HEK293T (cell line): ENCODE data around the gene ARID2.

ENCODE experiments used
- CTCF ChIA-PET: fragments of 350-600 bp; formaldehyde crosslinking; extraction: SDS; loops from one replicate; lab custom pipeline; 2021; ENCODE audit warnings: antibody characterized with exemption, inconsistent platforms; lab: Yijun Ruan, JAX
- POLR2A ChIA-PET: fragments of 350-600 bp; formaldehyde crosslinking; extraction: SDS; loops from one replicate; lab custom pipeline; 2020; ENCODE audit warnings: antibody characterized with exemption, inconsistent platforms; lab: Yijun Ruan, JAX
- DNase-seq: peaks from one replicate; pipeline ENCODE4 v3.0.0; 2012; ENCODE audit warnings: mixed read lengths; ENCODE audit errors: extremely low spot score
- ARNT ChIP-seq: fragments of 450-650 bp; IDR thresholded peaks from 2 replicates; pipeline ENCODE4 v1.6.1; 2017; ENCODE audit warnings: mild to moderate bottlenecking
- BHLHE40 ChIP-seq: fragments of 450-650 bp; IDR thresholded peaks from 2 replicates; pipeline ENCODE4 v1.6.1; 2016; ENCODE audit warnings: mild to moderate bottlenecking, moderate library complexity, borderline replicate concordance
- CTBP1 ChIP-seq: fragments of 450-650 bp; IDR thresholded peaks from 2 replicates; pipeline ENCODE4 v1.6.1; 2016; ENCODE audit warnings: borderline replicate concordance
- ELF4 ChIP-seq: fragments of 450-650 bp; IDR thresholded peaks from 2 replicates; pipeline ENCODE4 v1.6.1; 2017; ENCODE audit warnings: antibody characterized with exemption
- FOXA1 ChIP-seq: fragments of 450-650 bp; IDR thresholded peaks from 2 replicates; pipeline ENCODE4 v1.6.1; 2016; ENCODE audit warnings: mild to moderate bottlenecking
- FOXK2 ChIP-seq: fragments of 450-650 bp; IDR thresholded peaks from 2 replicates; pipeline ENCODE4 v1.6.1; 2016; ENCODE audit warnings: mild to moderate bottlenecking
- FOXM1 ChIP-seq: fragments of 450-650 bp; IDR thresholded peaks from 2 replicates; pipeline ENCODE4 v1.6.1; 2017; ENCODE audit warnings: mild to moderate bottlenecking, borderline replicate concordance
- HDGF ChIP-seq: fragments of 450-650 bp; IDR thresholded peaks from 2 replicates; pipeline ENCODE4 v1.6.1; 2017; ENCODE audit warnings: antibody characterized with exemption, borderline replicate concordance
- L3MBTL2 ChIP-seq: fragments of 450-650 bp; conservative IDR thresholded peaks from 2 replicates; pipeline ENCODE4 v1.6.1; 2016; ENCODE audit warnings: mild to moderate bottlenecking
- LEF1 ChIP-seq: fragments of 450-650 bp; IDR thresholded peaks from 2 replicates; pipeline ENCODE4 v1.6.1; 2017; ENCODE audit warnings: mild to moderate bottlenecking, borderline replicate concordance
- NFRKB ChIP-seq: fragments of 450-650 bp; IDR thresholded peaks from 2 replicates; pipeline ENCODE4 v1.6.1; 2016; ENCODE audit warnings: mild to moderate bottlenecking, moderate library complexity
- PKNOX1 ChIP-seq: fragments of 450-650 bp; IDR thresholded peaks from 2 replicates; pipeline ENCODE4 v1.6.1; 2016
- SP1 ChIP-seq: fragments of 450-650 bp; IDR thresholded peaks from 2 replicates; pipeline ENCODE4 v1.6.1; 2017
- SUZ12 ChIP-seq: fragments of 450-650 bp; IDR thresholded peaks from 2 replicates; pipeline ENCODE4 v1.6.1; 2016; ENCODE audit warnings: mild to moderate bottlenecking
- TARDBP ChIP-seq: fragments of 450-650 bp; IDR thresholded peaks from 2 replicates; pipeline ENCODE4 v1.6.1; 2016
- ZNF384 ChIP-seq: fragments of 450-650 bp; IDR thresholded peaks from 2 replicates; pipeline ENCODE4 v1.6.1; 2016

The ARID2 gene

GRCh38 chr12:45773747-45774146 lies 44.2 kb downstream of the ARID2 start:
- POLR2A ChIA-PET, result no interaction called here
- CTCF ChIA-PET, result no interaction called here
- DNase-seq, result no peak
- TF ChIP-seq L3MBTL2, result no peak
- TF ChIP-seq ARNT, result no peak
- no peak for TF ChIP-seq BHLHE40
- TF ChIP-seq PKNOX1, result no peak
- TF ChIP-seq SP1, result no peak
- TF ChIP-seq ELF4, result no peak
- TF ChIP-seq CTBP1, result no peak

- CTCF ChIA-PET, result no interaction called here
- no peak for TF ChIP-seq CTBP1
- no peak for TF ChIP-seq PKNOX1
- TF ChIP-seq BHLHE40, result no peak
- no peak for TF ChIP-seq FOXK2
- TF ChIP-seq NFRKB, result no peak
- no peak for TF ChIP-seq ARNT
- POLR2A ChIA-PET, result no interaction called here
- no peak for DNase-seq
Measured at GRCh38 chr12:45774508-45775162, 45.1 kb downstream of the ARID2 start.

GRCh38 chr12:45775465-45775864 lies 46.0 kb downstream of the ARID2 start:
- POLR2A ChIA-PET, result no interaction called here
- TF ChIP-seq LEF1 (no peak), SUZ12 (no peak), L3MBTL2 (no peak), NFRKB (no peak), FOXA1 (no peak), FOXK2 (no peak), CTBP1 (no peak), PKNOX1 (no peak), ARNT (no peak), TARDBP (no peak)
- no peak for DNase-seq
- CTCF ChIA-PET, result interaction anchor here (1.3 kb wide), 1 partner anchor 46 kb away, joined by 3 read pairs; the partner anchor contains the start of gene ARID2

GRCh38 chr12:45775964-45776363 lies 46.5 kb downstream of the ARID2 start:
- ChIA-PET CTCF (interaction anchor here (1.3 kb wide), 1 partner anchor 46 kb away, joined by 3 read pairs; the partner anchor contains the start of gene ARID2), POLR2A (no interaction called here)
- DNase-seq, result no peak
- TF ChIP-seq CTBP1 (no peak), FOXA1 (no peak), FOXK2 (no peak), ELF4 (no peak), LEF1 (no peak), SUZ12 (no peak), FOXM1 (no peak), NFRKB (no peak), L3MBTL2 (no peak), TARDBP (no peak), ARNT (no peak), ZNF384 (no peak), BHLHE40 (no peak), SP1 (no peak), PKNOX1 (no peak), HDGF (no peak)

- ChIA-PET POLR2A (no interaction called here), CTCF (no interaction called here)
Measured at GRCh38 chr12:45779936-45780335, 50.4 kb downstream of the ARID2 start.

GRCh38 chr12:45781080-45781479 lies 51.6 kb downstream of the ARID2 start:
- DNase-seq, result no peak
- TF ChIP-seq LEF1, result no peak
- TF ChIP-seq PKNOX1, result peak; percentile 42; the same call in 1 of the 2 replicates
- no peak for TF ChIP-seq ELF4
- TF ChIP-seq NFRKB, result no peak
- no peak for TF ChIP-seq CTBP1
- ChIA-PET CTCF (interaction anchor here (0.5 kb wide), 1 partner anchor 10 kb away, joined by 4 read pairs; no protein-coding TSS in a partner anchor), POLR2A (no interaction called here)

More at GRCh38 chr12:45779936-45780335, 50.4 kb downstream of the ARID2 start:
- DNase-seq, result no peak
- TF ChIP-seq HDGF (no peak), TARDBP (no peak), SP1 (no peak), CTBP1 (no peak), FOXA1 (no peak), FOXM1 (no peak)
